HG03342 (cell line): ENCODE results near the gene UNC13D.
A peak's percentile ranks its signal among the peaks of the same experiment; 100 is the strongest.
"Not testable (repeated sequence)": the region's sequence is repeated elsewhere in the genome, so short reads cannot be mapped to it uniquely, and the experiment has no call there.

ENCODE experiments used
- ATAC-seq: cut with Tn5 transposase; IDR thresholded peaks from one replicate; pipeline ENCODE4 v1.9.1; 2021; ENCODE audit warnings: mild to moderate bottlenecking, moderate library complexity; ENCODE audit not compliant: unreplicated experiment

Gene UNC13D

DNA sequence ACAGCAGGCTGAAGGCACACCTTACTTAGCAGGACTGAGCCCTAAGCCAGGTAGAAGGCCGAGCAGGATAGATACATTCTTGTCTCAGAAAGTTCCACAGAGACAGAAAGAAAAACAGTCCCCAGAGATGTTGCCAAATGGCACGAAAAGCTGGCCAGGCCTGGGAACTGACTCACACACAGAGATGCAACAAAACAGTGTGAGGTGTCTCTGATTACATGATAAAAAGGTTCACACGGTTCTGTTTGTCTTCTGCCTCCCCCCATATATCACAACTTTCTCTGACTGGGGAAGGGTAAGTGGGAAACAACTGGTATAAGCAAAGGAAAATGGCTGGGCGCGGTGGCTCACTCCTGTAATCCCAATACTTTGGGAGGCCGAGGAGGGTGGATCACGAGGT lies 9.2 kb upstream of the UNC13D start:
- no peak for ATAC-seq

GRCh38 chr17:75851693-75851991 lies 7.4 kb upstream of the UNC13D start:
- not testable (repeated sequence) for ATAC-seq

DNA sequence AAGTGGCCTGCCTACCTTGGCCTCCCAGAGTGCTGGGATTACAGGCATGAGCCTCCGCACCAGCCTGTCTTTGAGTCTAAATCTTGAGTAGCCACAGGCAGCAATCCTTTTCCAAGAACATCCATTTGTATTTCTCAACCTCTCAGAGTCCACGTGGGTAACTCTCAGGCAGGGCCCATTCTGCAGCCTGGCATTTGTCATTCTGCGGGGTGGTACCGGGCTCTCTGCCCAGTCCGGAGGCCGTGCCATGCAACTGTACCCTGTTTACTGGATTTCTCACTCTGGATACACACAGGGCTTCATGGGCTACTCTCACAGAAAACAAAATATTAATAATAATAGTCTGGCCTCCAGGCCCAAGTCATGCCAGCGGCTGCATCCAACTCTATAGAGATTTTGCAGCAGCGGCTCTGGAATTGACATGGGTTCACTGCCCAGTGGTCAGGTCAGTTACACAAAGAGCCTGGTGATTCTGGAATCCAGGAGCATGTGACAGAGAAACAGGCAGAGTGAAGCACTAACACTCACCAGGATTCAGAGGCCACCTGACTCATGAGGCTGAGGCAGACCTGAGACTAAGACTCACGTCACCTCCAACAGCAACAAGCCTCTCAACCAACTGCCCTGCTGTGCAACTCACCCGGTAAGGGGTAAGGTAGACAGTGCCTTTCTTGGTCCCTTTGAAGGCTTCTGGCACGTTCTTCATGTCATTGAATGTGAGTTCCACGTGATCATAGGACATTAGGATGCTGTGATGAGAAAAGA lies 6.9 kb upstream of the UNC13D start:
- no peak for ATAC-seq

- no peak for ATAC-seq
These were observed 5.5 kb upstream of the UNC13D start for GRCh38 chr17:75849724-75850123.

DNA sequence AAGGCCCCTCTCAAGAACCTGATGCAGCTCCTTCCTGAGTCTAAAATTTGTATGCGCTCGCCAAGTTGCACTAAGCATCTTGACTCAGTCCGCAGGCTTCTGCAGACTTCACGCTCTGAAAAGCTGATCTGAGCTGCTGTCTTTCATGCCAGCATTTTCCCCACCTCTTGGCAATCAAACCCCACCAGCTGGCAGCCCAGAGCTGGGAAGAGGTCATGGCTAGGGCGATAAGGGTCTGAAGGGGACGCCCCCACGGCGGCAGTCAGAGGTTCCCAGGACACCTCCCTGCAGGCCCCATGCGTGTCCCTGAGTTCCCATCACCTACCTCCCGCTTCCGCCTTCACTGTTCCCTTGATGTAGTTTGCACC lies 5.1 kb upstream of the UNC13D start:
- ATAC-seq, result no peak

- ATAC-seq, result no peak
These were observed 4.5 kb upstream of the UNC13D start for GRCh38 chr17:75848523-75849278.

- ATAC-seq, result no peak
These were observed 3.7 kb upstream of the UNC13D start for GRCh38 chr17:75847614-75848522.

DNA sequence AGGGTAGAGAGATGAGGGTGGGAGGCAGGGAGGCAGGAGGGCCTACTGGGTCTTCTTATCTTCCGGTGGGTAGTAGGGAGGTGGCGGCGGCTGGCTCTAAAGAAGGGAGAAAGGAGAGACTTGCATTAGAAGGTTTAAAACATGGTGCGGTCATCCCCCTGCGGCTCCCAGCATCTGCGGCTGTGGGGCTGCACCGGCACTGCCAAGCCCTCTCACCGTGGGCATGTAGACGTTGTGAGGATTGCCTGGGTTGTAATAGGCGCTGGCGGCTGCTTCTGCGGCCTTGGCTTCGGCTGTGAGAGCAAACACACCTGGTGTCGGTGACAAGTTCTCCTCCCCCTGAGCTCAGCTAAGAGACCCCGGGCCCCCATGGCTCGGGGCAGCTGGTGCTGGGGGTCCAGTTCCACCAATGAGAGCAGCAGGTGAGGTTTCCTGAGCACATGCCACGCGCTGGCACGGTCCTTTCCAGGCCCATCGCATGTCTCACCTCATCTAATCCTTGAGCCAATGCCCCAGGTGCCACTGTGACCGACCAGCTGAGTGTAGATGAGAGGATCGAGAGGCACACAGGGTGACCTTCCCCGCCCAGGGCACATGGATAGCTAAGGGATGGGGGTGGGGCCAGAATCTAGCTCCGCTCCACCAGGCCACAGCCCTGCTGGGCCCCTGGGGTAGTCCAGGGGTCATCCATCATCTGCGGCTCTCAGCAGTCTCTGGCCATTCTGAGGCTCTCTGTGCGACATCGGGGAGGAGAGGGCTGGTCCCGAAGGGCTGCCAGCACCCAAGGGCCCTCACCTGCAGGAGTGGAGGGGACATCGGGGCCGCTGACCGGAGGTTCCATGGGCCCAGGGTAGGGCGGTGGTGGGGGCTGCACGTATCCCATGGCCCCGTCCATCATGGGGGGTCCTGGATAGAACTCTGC lies 2.7 kb upstream of the UNC13D start:
- ATAC-seq, result no peak

GRCh38 chr17:75845933-75846691 lies 1.9 kb upstream of the UNC13D start:
- no peak for ATAC-seq

GRCh38 chr17:75845058-75845711 lies 981 bp upstream of the UNC13D start:
- peak; percentile 72 for ATAC-seq

- ATAC-seq, result no peak
These were observed 390 bp upstream of the UNC13D start for GRCh38 chr17:75844530-75845057.

GRCh38 chr17:75842963-75843576 lies 1.1 kb downstream of the UNC13D start:
- ATAC-seq, result no peak

- ATAC-seq, result no peak
These were observed 1.8 kb downstream of the UNC13D start for GRCh38 chr17:75842411-75842810.

DNA sequence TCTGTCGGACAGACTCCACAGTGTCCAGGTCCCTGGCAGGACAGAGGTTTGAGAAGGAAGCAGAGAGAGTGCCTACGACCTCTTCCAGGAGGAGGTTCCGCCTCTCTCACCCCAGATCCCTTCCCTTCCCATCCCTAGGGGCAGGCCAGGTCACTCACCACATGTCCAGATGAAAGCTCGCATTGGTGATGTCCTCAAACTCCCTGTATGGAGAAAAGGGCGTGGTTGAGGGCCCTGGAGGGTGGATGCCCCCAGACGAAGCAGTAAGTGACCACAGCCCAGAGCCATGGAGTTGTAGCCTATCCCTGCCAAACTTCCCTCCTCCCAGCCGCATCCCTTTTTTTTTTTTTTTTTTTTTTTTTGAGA lies 3.4 kb downstream of the UNC13D start:
- no peak for ATAC-seq

- ATAC-seq, result no peak
These were observed 4.0 kb downstream of the UNC13D start for GRCh38 chr17:75839942-75840798.

GRCh38 chr17:75838410-75838809 lies 5.8 kb downstream of the UNC13D start:
- ATAC-seq, result no peak

DNA sequence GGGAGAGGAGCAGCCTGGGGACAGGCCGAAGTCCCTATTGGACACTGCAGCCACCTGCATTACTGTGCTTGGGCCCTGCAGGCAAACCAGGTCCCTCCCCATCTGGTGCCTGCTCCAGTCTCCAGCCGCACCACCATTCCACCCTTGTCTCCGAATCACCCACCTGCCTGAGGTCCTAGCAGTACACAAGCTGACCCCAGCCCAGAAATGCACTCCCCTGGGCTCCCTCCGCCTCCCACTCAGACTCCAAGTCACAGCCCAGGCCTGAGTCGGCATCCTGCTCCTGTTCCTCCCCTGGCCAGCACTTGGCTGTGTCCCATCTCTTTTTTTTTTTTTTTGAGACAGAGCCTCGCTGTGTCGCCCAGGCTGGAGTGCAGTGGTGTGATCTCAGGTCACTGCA lies 6.3 kb downstream of the UNC13D start:
- no peak for ATAC-seq

GRCh38 chr17:75836605-75837004 lies 7.6 kb downstream of the UNC13D start:
- ATAC-seq, result no peak
